Amniotic epithelial cell (primary cell): ENCODE data around the gene SLC4A4.

Source experiments
- DNase-seq: peaks from one replicate; pipeline ENCODE4 v3.0.0-alpha.2; 2010; ENCODE audit warnings: low read depth

SLC4A4 gene

DNA sequence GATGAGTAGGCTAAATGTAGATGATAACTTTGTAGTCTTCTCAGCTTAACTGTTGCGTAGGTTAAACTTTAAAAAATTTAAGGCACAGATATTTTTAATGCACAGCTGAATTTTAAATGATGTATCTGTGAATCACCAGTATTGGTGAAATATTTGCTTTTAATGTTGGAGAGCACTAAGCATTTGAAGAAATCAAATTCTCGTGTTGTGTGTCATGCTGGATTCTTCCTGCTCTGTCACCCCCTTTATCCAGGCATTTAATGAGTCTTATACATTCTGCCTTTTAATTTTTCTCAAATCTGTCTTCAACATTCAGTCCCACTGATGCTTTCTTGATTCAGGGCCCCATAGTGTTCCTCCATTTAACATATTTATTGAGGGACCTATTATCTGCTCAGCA is 76.7 kb downstream of the SLC4A4 start:
- DNase-seq = no peak

DNA sequence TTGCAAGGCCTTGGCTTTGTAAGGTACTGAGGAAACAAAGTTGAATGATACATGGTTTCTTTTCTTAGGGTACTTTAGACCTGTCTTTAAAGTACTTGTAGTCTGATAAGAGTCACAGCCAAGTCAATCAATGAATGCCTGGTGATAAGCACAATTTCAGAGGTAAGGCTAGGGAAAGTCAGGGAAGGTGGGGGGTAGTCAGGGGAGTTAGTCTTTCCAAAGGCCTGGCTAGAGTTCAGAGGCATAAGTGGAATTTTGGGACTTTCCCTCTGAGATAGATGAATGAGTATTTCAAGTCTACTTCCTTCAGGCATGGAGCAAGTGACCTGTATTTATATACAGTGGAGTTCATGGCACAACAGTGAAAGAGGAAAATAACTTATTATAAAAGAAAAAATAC is 78.3 kb downstream of the SLC4A4 start:
- no peak for DNase-seq

DNA sequence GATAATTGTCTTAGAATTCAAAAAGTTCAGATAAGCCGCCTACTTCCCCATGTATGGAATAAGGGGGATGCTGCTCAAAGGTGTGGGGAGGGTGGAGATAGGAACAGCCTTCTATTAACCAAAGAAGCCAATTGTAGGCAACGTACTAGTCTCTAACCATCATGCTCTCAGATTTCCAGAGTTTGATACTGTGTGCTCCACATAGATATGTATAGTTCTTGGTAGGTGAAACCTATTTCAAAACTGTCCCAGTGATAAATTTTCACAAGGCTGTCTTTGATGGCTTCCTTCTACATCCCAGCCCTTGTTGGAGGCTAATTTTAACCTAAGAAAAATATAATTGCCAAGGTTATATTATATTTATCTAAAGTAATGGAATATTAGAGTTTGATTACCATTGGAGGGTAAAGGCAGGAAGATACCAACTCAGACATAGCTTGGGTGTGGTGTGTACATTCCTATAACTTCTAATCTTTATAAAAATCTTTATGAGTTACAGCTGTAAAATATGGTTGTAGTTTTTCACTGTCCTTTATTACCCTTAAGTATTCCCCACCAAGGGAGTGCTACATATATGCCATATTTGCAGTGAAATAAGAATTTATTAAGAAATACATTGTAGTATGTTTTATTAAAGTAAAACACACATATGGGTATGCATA is 87.7 kb downstream of the SLC4A4 start:
- DNase-seq = no peak

DNA sequence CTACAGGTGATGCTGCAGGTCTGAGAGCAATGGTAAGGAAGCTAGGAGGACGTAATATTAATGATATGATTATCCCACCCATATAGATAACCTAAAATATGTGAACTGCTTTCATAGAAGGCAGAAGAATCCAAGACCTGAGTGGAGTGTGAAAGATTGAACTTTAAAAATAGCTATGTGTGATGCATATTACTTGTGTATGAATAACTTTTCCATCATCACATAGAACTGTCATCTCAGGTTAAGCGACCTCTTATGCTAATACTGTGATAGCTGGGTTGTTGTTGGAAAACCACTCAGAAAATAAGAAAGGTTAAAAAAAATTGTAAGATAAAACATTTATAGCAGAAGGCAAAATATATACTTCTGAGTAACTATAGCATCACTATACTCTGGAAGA is 90.3 kb downstream of the SLC4A4 start:
- no peak for DNase-seq

DNA sequence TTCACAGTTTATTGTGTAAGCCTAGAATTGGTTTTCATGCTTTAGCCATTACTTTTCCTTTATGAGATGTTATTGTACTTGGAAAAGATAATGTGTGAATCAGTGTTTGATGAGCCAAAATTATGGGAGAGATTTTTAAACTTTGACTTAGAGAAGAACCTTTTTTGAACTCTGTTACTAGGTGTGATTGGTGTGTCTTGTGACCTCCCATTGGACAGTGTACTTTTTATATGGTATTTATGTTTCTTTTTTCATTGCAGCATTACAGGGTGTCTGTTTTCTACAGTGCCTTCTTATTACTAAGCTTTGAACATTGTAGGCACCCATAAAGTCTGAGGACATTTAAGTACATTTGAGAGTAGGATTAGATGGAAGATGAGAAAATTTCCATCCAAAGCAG is 91.1 kb downstream of the SLC4A4 start:
- no peak for DNase-seq

DNA sequence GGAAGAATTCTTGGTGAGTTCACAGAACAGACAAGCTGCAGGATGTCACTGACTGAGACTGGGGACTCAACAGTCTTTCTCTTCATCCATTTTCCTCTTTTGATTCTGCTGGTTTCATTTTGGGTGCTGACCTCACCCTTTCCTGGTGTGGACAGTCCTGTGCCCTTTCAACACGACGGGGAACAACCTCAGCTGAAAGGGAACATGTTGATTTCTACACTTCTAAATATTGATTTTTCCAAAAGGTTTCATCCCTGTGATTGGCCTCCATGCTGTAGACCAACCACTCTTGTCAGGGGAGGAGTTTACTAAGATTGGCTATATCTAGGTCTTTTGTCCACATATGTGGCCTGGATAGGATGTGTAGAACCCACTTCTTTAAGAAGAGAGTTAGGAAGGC is 91.8 kb downstream of the SLC4A4 start:
- DNase-seq = no peak

DNA sequence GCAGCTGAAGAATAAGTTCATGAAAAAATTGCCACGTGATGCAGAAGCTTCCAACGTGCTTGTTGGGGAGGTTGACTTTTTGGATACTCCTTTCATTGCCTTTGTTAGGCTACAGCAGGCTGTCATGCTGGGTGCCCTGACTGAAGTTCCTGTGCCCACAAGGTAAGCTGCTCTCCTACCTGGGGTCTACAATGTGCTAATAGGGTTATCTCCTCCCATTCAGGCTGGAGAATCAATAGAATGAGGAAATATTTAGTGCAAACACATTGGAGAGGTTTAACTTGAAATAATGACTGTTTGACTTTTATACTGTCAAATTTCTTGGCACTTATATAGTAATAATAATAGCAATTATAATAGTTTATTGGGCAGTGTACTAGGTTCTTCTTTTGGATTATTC is 101.8 kb downstream of the SLC4A4 start:
- DNase-seq = no peak

DNA sequence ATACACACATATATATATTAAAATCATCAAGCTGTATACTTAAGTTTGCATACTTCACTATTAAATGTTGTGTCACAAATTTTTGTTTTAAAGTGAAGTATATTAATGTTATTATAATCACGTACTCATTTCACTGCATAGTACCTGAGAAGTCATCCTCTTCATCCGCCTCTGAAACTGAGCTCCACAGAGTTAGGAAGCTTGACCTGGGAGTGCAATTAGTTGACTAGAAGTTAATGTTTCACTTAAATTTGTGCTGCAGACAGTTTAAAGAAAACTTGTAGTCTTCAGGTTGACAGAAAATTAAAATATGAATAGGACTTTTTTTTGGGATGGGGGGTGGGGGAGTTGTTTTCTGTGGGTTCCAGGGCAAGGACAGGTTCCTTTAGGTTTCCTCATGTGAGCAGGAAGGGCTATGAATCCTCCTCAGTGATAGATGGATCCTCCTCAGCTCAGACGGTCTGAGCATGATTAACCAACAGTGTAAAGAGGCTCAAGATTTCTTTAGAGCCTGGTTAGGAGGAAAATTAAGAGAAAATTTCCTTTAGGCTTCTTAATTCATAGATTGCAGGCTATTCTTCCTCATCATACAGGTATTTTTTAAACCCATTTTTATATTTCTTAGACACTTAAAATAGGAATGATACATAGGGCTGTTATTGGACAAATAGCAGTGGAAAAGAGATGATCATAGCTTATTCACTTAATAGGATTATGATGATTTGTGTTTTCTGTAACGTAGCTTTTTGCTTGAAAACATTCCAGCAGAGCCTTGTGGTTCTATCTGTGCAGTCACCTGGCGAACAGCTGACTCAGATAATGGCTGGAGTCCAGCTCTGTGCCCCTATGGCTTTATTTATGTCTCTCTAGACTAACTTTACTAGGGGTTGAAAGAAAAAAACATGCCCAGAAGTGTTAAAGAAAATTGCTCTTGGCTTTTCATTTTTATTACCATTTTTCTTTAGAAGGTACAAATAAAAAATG is 102.7 kb downstream of the SLC4A4 start:
- peak; percentile 77 for DNase-seq

DNA sequence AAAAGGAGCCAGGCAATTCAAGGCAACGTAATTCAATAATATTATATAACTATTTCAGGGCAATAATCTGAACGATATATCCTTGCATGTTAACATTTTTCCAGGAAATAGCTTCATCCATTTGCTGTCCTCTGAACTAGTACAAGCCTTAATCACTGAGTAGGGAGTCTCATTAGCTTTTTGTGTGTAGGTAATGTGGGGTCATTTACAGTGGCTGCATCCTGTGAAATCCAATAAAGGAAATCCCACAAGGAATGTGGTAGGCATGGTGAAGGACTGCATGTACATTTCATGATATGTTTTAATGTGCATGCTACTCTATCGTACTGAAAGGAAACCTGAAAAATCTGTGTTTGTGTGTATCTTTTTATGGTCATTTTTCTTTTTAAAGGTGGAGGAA is 103.5 kb downstream of the SLC4A4 start:
- DNase-seq = no peak

DNA sequence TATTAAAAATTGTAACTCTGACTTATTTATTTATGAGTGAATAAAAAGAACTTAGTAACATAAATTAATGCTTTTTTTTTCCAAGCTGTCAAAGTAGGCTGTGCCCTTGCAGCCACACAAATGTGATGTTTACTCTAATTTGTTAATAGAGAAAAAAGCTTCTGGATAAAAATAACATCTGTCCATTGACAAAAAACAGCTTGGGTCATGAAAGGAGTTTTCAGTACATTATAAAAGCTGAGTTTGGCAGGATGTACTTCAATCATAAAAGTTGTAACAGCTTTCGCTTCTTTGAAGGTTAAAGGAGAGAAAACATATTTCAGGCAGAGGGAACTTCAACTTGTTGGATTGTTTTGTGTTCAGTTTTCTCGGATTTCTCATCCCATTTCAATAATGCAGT is 105.6 kb downstream of the SLC4A4 start:
- no peak for DNase-seq

DNA sequence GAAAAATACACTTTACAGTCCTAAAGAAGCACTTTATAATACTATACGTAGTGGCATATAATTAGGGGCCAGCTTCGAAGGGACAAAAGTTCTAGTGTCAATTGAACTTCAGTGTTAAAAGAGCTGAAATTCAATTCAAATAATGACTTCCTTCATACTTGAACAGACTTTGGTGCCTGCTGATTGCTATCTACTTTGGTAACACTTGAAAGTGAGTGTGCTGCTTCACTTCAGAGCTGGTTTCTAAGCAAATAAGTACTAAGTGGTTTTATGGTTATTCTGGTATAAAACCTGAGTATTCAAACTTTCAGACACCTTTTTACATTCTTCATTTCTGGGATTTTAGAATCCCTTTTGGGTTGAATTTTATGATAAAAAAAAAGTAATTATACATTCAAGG is 107.0 kb downstream of the SLC4A4 start:
- no peak for DNase-seq

DNA sequence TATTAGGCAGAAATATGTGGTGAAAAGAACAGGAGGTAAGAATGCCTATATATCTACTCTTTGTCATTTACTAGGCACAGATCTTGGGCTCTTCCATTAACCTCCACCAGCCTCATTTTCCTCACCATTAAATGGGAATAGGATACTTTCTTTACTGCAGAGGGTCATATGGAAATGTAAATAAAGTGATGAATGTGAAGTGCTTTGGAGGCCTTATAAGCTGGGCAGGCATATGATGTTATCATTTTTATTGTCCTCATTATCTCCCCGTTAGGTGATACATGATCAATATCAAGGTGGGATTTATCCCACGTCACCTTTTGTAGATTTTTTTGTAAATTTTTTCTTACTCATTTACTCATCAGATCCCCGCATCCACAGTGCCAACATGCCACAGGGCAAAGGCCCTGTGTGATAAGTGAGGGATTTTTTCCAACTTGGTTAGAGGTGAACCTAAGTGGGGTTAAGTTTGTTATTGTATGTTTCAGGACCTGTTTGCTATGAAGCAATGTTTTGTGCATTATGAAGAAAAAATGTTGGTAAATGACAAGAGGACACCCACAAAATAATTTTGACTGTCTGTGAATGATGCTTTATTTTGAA is 107.8 kb downstream of the SLC4A4 start:
- DNase-seq = no peak

DNA sequence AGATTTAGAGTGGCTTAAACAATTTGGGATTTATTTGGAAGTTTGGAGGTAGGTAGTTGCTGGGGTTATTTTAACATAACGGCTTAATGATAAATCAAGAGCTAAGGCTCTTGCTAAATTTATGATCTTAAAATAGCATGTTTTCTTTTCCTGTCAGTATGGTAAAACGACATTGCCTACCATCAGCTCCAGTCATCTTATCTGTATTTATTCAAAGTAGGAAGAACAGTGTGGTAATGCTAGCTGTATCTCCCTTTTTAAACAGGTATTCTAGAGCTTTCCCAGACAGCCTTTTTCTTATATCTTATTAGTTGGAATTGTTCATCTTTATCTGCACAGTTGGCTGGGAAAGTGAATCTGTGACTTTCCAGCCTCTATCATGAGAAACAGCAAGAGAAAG is 110.2 kb downstream of the SLC4A4 start:
- DNase-seq = no peak

DNA sequence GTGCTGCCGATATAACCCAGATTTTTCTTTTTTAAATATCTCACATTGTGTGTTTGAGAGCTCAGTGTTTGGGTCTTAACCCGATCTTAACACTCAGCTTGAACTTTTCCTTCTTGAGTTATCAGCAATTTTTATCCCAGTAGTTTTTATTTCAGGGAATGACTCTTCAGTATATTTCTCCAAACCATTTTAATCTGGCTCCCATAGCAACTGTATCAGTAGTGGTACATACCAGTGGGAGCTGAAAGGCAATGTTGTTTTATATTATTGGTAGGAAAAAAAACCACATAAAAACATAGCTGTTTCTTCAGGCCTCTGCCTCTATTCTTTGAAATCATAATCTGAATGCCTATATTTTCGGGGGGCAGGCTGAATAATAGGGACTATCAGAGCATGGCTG is 111.1 kb downstream of the SLC4A4 start:
- DNase-seq = no peak

DNA sequence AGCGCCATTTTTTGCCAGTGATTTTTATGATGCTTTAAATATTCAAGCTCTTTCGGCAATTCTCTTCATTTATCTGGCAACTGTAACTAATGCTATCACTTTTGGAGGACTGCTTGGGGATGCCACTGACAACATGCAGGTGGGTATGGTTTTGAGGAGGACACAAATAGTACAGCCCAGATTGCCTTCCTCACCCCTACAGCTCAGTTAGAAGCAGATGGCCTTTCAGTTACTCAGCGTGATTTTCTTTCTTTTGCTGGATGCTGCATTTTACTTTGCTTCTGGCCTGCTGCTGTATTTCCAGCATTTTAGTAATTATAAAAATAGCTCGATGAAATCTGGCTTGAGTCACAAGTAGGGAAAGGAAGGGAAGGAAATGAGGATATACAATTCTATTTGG is 114.7 kb downstream of the SLC4A4 start:
- DNase-seq = no peak

DNA sequence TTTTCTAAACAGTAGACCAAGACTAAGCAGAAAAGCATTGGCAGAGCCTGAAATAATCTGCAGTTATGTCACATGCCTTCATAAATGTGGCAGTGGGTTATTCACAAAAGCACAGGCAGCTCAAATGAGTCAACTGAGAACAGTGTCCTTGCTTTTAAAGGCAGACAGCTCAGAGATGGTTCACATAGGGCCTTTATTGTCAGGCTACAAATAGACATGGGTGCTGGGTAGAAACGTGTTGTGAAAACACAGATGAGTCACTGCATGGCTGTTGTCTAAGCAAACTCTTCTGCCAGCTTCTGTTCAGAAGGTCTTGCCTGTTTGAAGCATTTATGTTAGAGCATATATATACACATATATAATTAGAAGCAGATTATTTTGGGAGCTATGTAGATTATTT is 118.0 kb downstream of the SLC4A4 start:
- DNase-seq = peak; percentile 93

DNA sequence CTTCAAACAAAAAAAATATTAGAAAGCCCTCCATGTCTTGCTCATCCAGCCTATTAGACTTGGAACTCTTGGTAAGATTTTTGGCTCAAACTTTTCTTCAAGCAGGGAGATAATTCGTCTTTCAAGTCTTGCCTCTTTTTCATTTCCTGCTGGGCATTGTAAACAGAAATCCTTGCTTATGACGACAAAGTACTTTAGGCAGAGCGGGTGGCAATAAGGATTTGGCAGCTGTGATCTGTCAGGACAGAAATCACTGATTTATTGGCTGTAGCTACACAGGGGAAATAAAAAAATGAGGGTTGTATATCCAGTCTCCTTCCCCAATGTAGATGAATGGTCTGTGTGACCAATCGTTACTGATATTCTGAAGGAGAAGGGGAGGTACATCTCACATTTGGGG is 121.6 kb downstream of the SLC4A4 start:
- DNase-seq = no peak

DNA sequence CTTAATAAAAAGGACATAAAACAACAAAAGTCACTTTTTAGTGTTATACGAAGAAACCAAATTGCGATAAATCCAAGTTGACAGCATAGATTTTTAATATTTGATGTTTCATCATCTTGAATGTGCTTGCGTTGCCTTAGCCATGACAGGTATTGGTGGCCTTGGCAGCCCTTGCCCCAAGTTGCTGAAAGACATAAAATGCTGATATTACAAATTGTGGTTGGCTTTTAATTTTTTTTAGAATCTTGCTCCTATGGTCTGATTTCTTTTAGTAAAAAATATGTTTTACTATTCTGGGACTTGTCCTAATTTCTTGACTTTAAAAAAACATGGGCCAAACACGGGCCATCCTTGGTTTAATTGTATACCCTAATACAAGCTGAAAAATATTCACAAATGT is 122.6 kb downstream of the SLC4A4 start:
- no peak for DNase-seq

DNA sequence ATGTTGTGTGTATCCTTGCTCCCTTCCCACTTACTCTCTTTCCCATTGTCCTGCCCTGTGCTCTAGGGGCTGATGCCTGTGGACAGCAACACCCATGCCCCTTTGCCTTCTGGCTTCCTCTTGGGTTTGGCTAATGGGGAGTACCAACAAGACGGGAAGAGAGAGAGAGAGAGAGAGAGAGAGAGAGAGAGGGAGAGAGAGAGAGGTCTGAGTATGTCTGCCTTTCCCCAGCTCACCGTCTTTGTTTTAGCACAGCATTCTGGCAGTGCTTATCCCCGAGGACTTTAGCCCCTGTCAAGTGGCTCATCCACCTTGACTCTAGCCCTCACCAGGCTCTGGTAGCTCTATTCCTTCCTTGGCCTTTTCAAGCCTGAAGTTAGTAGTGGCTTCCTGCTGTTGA is 128.0 kb downstream of the SLC4A4 start:
- DNase-seq = no peak

DNA sequence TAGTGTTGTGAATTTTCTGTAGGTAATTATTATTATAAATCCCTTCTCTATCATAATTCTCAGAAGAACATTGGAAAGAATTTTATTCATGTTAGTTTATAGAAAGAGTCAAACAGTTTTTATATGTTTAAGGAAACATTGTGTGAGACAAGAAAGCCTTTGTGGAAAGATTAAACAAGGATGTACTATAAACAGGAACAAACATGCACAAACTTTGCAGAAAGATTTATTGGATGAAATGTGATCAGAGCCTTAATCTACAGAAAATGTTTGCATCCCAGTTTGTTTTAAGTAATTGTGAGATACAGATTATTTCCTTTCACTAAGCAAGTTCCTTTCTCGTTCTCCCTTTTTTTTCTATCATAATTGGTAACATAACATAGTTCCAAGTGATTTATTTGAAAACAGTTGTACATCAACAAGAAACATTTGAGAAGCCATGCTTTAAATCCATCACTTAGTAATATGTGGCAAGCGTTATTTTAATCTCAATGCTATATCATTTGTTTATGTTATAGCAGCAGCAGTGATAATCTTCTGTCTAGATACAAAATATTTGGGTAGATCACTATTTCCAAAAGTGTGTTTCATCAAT is 129.4 kb downstream of the SLC4A4 start:
- DNase-seq = no peak

DNA sequence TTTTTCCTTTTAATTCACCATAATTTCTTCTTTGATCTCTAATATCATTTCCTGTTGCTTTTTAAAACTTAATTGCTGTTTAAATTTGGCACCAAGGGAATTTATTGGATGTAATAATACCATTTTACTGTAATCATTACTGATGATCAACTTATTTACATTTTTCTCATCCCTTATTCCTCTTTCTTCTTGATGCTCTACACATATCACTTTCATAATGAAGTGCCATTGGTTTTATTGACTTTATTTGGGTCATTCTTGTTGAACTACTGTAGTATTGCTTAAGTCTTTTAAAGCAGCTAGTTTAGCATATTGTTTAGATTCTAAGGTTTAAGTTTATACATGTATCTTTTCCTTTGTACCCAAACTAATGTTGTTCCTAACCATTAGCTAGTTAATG is 130.7 kb downstream of the SLC4A4 start:
- DNase-seq = no peak

DNA sequence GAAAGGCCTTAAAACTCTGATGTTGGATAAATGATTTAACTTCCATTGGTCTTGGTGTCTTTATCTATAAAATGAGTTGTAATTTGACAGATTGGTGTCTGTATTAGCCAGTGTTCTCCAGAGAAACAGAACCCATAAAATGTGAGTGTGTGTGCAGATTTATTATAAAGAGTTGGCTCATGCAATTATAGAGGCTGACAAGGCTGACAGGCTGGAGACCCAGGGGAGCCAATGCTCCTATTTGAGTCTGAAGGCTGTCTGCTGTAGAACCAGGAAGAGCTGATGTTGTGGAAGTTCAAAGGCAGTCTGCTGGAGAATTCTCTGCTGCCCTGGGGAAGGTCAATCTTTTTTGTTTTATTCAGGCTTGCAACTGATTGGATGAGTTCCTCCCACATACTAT is 131.7 kb downstream of the SLC4A4 start:
- no peak for DNase-seq

DNA sequence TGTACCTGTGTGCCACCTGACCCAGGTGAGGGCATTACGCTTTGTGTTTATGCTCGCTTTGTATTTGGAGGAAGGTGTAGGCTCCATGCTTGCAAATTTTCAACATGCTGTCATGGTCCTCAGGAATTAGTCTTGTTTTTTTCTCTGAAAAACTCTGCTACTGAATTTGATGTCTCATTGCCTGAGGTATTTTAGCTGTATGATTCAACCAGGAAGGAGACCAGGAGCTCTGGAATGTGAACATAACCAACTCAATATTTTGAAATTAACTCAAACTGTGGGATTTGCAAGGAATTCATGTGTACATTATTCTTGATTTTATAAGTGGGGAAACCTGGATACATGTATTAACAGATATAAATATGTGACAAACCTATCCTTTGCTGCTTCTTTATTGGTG is 134.1 kb downstream of the SLC4A4 start:
- peak; percentile 84 for DNase-seq
